Esophagus muscularis mucosa (tissue), 4 donors: ENCODE results near the gene TRIM9.

Experiments used
- CTCF ChIP-seq, 3 experiments: fragments of 200-600 bp in 2 of 3; fragments of 450-650 bp in 1 of 3; sonication (generic) in 2 of 3; IDR thresholded peaks; one replicate each; pipeline ENCODE4 v1.5.1; 2017 to 2019; ENCODE audit warnings: antibody characterized with exemption in 3 of 3, mild to moderate bottlenecking in 2 of 3, moderate library complexity in 1 of 3
- EP300 ChIP-seq: sonication (generic); formaldehyde crosslinking; IDR thresholded peaks from one replicate; pipeline ENCODE4 v1.6.1; 2017; ENCODE audit warnings: antibody characterized with exemption
- POLR2A ChIP-seq: fragments of 450-650 bp; IDR thresholded peaks from one replicate; pipeline ENCODE4 v1.6.1; 2017; ENCODE audit warnings: antibody characterized with exemption, moderate library complexity, mild to moderate bottlenecking, low read depth

GRCh38 chr14:51058382-51058781 is 36.5 kb downstream of the TRIM9 start:
- no peak for TF ChIP-seq POLR2A
- no peak for TF ChIP-seq CTCF (IDR thresholded peaks at IDR 0.05)
- TF ChIP-seq EP300: no peak
